HCT116 (cell line): Measurements from ENCODE around the gene RPIA. TPM values are rescaled to one million over a fixed set of nuclear protein-coding genes. Genes with fewer than 3 reads are reported as not detected.

Source experiments
- ATAC-seq: fragments of 200-7000 bp; cut with Tn5 transposase; 2 replicates; pipeline ENCODE4 v1.9.1; 2020; ENCODE audit warnings: mild to moderate bottlenecking, moderate library complexity
- BruUV-seq: library from RNA; stranded (reverse); fragments of 400-500 nt; replicated peaks from 2 replicates; lab custom pipeline; 2021; lab: Mats Ljungman, UMichigan
- CTCF ChIA-PET: fragments of 300-600 bp; sonication (Branson Sonifier 250); formaldehyde crosslinking; loops from one replicate; lab custom pipeline; 2021; ENCODE audit warnings: antibody characterized with exemption; lab: Charles Lee
- POLR2A ChIA-PET: fragments of 300-600, 350-600 bp; sonication (Branson Sonifier 250); formaldehyde crosslinking; loops from one replicate; lab custom pipeline; 2021; ENCODE audit warnings: antibody characterized with exemption; lab: Charles Lee
- RAD21 ChIA-PET, 2 experiments: fragments of 300-600 bp; sonication (Branson Sonifier 250); formaldehyde crosslinking; loops; one replicate each; lab custom pipeline; 2023; ENCODE audit warnings: low total read pairs in 2 of 2; ENCODE audit not compliant: uncharacterized antibody in 2 of 2, unreplicated experiment in 2 of 2, low non-redundant PET in 1 of 2; lab: Charles Lee
- DNase-seq: peaks from one replicate; pipeline ENCODE4 v3.0.0-alpha.2; 2010; ENCODE audit warnings: low read depth, low spot score
- H2AFZ ChIP-seq: fragments of 200-600 bp; shearing (Covaris generic), sonication (generic); 2 replicates; pipeline ENCODE4 v1.6.1; 2017; ENCODE audit warnings: low read depth, mixed run types, mixed read lengths, antibody characterized with exemption, low read length; ENCODE audit not compliant: poor library complexity, severe bottlenecking
- H3K27ac ChIP-seq: 2 replicates; pipeline ENCODE4 v1.5.1; 2012; ENCODE audit warnings: low read depth, low read length
- H3K27me3 ChIP-seq: fragments of 200-600 bp; sonication (generic); 2 replicates; pipeline ENCODE4 v1.6.1; 2016; ENCODE audit warnings: mixed run types, low read length, mixed read lengths; ENCODE audit not compliant: insufficient read depth
- H3K36me3 ChIP-seq, 2 experiments: fragments of 200-500 bp in 1 of 2; fragments of 200-600 bp in 1 of 2; sonication (Bioruptor generic) in 1 of 2; sonication (generic) in 1 of 2; 2 replicates each; pipeline versions ENCODE4 v1.5.1 to v1.6.1; 2014 to 2016; ENCODE audit warnings: low read length in 2 of 2, inconsistent platforms in 1 of 2, mixed read lengths in 1 of 2, mixed run types in 1 of 2; ENCODE audit not compliant: insufficient read depth in 2 of 2, control insufficient read depth in 1 of 2
- H3K4me1 ChIP-seq, 2 experiments: fragments of 200-600 bp in 1 of 2; sonication (generic) in 1 of 2; 2 replicates each; pipeline versions ENCODE4 v1.5.1 to v1.6.1; 2012 to 2017; ENCODE audit warnings: low read length in 2 of 2, inconsistent platforms in 1 of 2, mild to moderate bottlenecking in 1 of 2, mixed read lengths in 1 of 2, mixed run types in 1 of 2, moderate library complexity in 1 of 2; ENCODE audit not compliant: insufficient read depth in 2 of 2, control insufficient read depth in 1 of 2
- H3K4me2 ChIP-seq: fragments of 200-600 bp; sonication (generic); 2 replicates; pipeline ENCODE4 v1.6.1; 2017; ENCODE audit warnings: mixed run types, low read length, mixed read lengths
- H3K4me3 ChIP-seq, 2 experiments: fragments of 200-600 bp in 1 of 2; sonication (generic) in 1 of 2; replicated peaks in 1 of 2; 2 replicates each; pipeline ENCODE4 v1.5.1; 2011 to 2016; ENCODE audit warnings: low read length in 2 of 2, control low read depth in 1 of 2, low read depth in 1 of 2, mild to moderate bottlenecking in 1 of 2, mixed read lengths in 1 of 2, mixed run types in 1 of 2
- H3K79me2 ChIP-seq: fragments of 200-600 bp; sonication (generic); 2 replicates; pipeline ENCODE4 v1.6.1; 2017; ENCODE audit warnings: mild to moderate bottlenecking, mixed run types, low read length, moderate library complexity, mixed read lengths; ENCODE audit not compliant: insufficient read depth
- H3K9ac ChIP-seq: fragments of 200-600 bp; sonication (generic); 2 replicates; pipeline ENCODE4 v1.6.1; 2016; ENCODE audit warnings: low read length, mixed read lengths
- H3K9me2 ChIP-seq: fragments of 200-600 bp; sonication (generic), shearing (Covaris generic); 2 replicates; pipeline ENCODE4 v1.6.1; 2017; ENCODE audit warnings: mixed run types, mild to moderate bottlenecking, moderate library complexity; ENCODE audit not compliant: insufficient read depth
- H3K9me3 ChIP-seq, 2 experiments: fragments of 200-500 bp in 1 of 2; fragments of 200-600 bp in 1 of 2; sonication (Bioruptor generic) in 1 of 2; sonication (generic) in 1 of 2; 2 replicates each; pipeline ENCODE4 v1.6.1; 2014 to 2017; ENCODE audit warnings: low read length in 2 of 2, mixed read lengths in 2 of 2, inconsistent platforms in 1 of 2, low read depth in 1 of 2, mild to moderate bottlenecking in 1 of 2, mixed run types in 1 of 2, moderate library complexity in 1 of 2; ENCODE audit not compliant: control insufficient read depth in 1 of 2, insufficient read depth in 1 of 2
- H4K20me1 ChIP-seq: fragments of 200-600 bp; sonication (generic), shearing (Covaris generic); 2 replicates; pipeline ENCODE4 v1.6.1; 2017; ENCODE audit warnings: mixed run types, mild to moderate bottlenecking, moderate library complexity; ENCODE audit not compliant: insufficient read depth
- ATF3 ChIP-seq: IDR thresholded peaks from 2 replicates; pipeline ENCODE4 v1.6.1; 2012
- CBX3 ChIP-seq: IDR thresholded peaks from 2 replicates; pipeline ENCODE4 v1.6.1; 2012; ENCODE audit warnings: low read depth
- EZH2phosphoT487 ChIP-seq: fragments of 200-600 bp; IDR thresholded peaks from 2 replicates; pipeline ENCODE4 v1.6.1; 2018; ENCODE audit warnings: antibody characterized with exemption, borderline replicate concordance
- MAX ChIP-seq: IDR thresholded peaks from 2 replicates; pipeline ENCODE4 v1.6.1; 2012
- POLR2AphosphoS5 ChIP-seq: IDR thresholded peaks from 2 replicates; pipeline ENCODE4 v1.6.1; 2011; ENCODE audit warnings: mild to moderate bottlenecking, low read depth, low read length, moderate library complexity
- REST ChIP-seq: IDR thresholded peaks from 2 replicates; pipeline ENCODE4 v1.6.1; 2012; ENCODE audit warnings: low read depth
- SRF ChIP-seq: IDR thresholded peaks from 2 replicates; pipeline ENCODE4 v1.6.1; 2012; ENCODE audit warnings: low read depth
- ZNF274 ChIP-seq: fragments of 200-500 bp; sonication (Bioruptor generic); IDR thresholded peaks from 2 replicates; pipeline ENCODE4 v1.6.1; 2014; ENCODE audit warnings: mild to moderate bottlenecking, low read depth, low read length, inconsistent platforms
- intact Hi-C: fragments of 100-400 bp; cut with micrococcal nuclease; formaldehyde crosslinking; loops from 2 replicates; pipeline ENCODE4 v1.10.0; 2022
- total RNA-seq: library from RNA; stranded (reverse); gene quantifications from one replicate; pipeline ENCODE4 v1.2.1, GENCODE V29; 2021; ENCODE audit not compliant: unreplicated experiment

Gene RPIA
- total RNA-seq, 1 experiment from 2014 or later, result 43.3 TPM

GRCh38 chr2:88680266-88680902 lies 11.1 kb upstream of the RPIA start:
- Histone ChIP-seq H3K27ac (no peak overlapping the region), H3K9me3 (peaks cover 11 to 12% of the 10 kb centered on the region in 2 experiments; a peak in 1 of 4 replicates), H3K36me3 (no peaks in the 10 kb centered on the region), H4K20me1 (no peaks in the 10 kb centered on the region), H3K9ac (no peak overlapping the region), H3K4me2 (no peak overlapping the region), H3K4me3 (no peak overlapping the region), H3K79me2 (no peaks in the 10 kb centered on the region), H3K4me1 (no peaks in the 10 kb centered on the region), H2AFZ (no peak overlapping the region), H3K27me3 (no peaks in the 10 kb centered on the region), H3K9me2 (no peaks in the 10 kb centered on the region)
- POLR2A ChIA-PET, result no interaction called here
- intact Hi-C loops, result no loop called here
- CTCF ChIA-PET, result interaction anchor here (1.5 kb wide), 1 partner anchor 9 kb away, joined by 4 read pairs; no protein-coding TSS in a partner anchor
- RAD21 ChIA-PET, result no interaction called here
- TF ChIP-seq CBX3, result no peak
- TF ChIP-seq SRF, result no peak
- TF ChIP-seq MAX, result no peak
- no peak for TF ChIP-seq ZNF274
- TF ChIP-seq ATF3, result no peak
- TF ChIP-seq EZH2phosphoT487, result no peak
- no peak for TF ChIP-seq REST
- TF ChIP-seq POLR2AphosphoS5, result no peak
- BruUV-seq, result no TSS peak
- DNase-seq (no peak), ATAC-seq (no peak)
